ENCODE data around the gene KCNH2.

GRCh38 chr7:150958597-150958996 is 19.5 kb downstream of the KCNH2 start:
- TF ChIP-seq CTCF (conservative IDR thresholded peaks at IDR 0.05; ENCODE audit: low read length) (no peak), EZH2phosphoT487 (IDR thresholded peaks at IDR 0.05; ENCODE audit: borderline replicate concordance, low read depth, low read length) (no peak)
